Spleen (tissue), 11 donors: Measurements from ENCODE around the gene MRTFB. TPM values are rescaled to one million over a fixed set of nuclear protein-coding genes. Genes with fewer than 3 reads are reported as not detected.

Experiments
- DNase-seq: peaks from one replicate; pipeline ENCODE4 v3.0.0-alpha.2; 2020
- H3K27ac ChIP-seq, 8 donors: fragments of 200-600 bp; sonication (generic) in 7 of 8; 1 replicate in 4 of 8; 2 replicates in 4 of 8; pipeline versions ENCODE4 v1.5.0 to v1.8.0; 2016 to 2021; ENCODE audit warnings: inconsistent platforms in 4 of 8, mild to moderate bottlenecking in 4 of 8, moderate library complexity in 1 of 8
- H3K27me3 ChIP-seq, 7 donors: fragments of 200-600 bp; sonication (generic) in 6 of 7; replicated peaks in 1 of 7; 1 replicate in 4 of 7; 2 replicates in 3 of 7; pipeline versions ENCODE4 v1.5.0 to v1.8.0; 2016 to 2021; ENCODE audit warnings: inconsistent platforms in 3 of 7, mild to moderate bottlenecking in 1 of 7
- H3K36me3 ChIP-seq, 6 donors: fragments of 200-600 bp; sonication (generic) in 5 of 6; 1 replicate in 4 of 6; 2 replicates in 2 of 6; pipeline versions ENCODE4 v1.5.0 to v1.8.0; 2016 to 2021; ENCODE audit warnings: inconsistent platforms in 2 of 6
- H3K4me1 ChIP-seq, 6 donors: fragments of 200-600 bp; sonication (generic) in 5 of 6; 1 replicate in 3 of 6; 2 replicates in 3 of 6; pipeline versions ENCODE4 v1.5.0 to v1.8.0; 2016 to 2021; ENCODE audit warnings: inconsistent platforms in 3 of 6
- H3K4me3 ChIP-seq, 8 donors: fragments of 200-600 bp; sonication (generic) in 7 of 8; 1 replicate in 4 of 8; 2 replicates in 4 of 8; pipeline versions ENCODE4 v1.5.0 to v1.8.0; 2016 to 2021; ENCODE audit warnings: inconsistent platforms in 4 of 8, mild to moderate bottlenecking in 4 of 8, moderate library complexity in 2 of 8
- H3K9me3 ChIP-seq, 8 donors: fragments of 200-600 bp; sonication (generic) in 7 of 8; 1 replicate in 4 of 8; 2 replicates in 4 of 8; pipeline versions ENCODE4 v1.5.0 to v1.8.0; 2016 to 2021; ENCODE audit warnings: inconsistent platforms in 4 of 8
- POLR2A ChIP-seq, 3 donors: fragments of 450-650 bp; IDR thresholded peaks; one replicate each; pipeline ENCODE4 v1.5.1; 2017; ENCODE audit warnings: antibody characterized with exemption in 3 of 3, mild to moderate bottlenecking in 1 of 3
- POLR2AphosphoS5 ChIP-seq, 3 donors: sonication (generic); formaldehyde crosslinking; IDR thresholded peaks; one replicate each; pipeline ENCODE4 v1.5.1; 2017; ENCODE audit warnings: antibody characterized with exemption in 3 of 3
- WGBS, 5 donors: extraction: QIAGEN DNeasy Blood & Tissue Kit in 3 of 5; methylation state at CpG; one replicate each; pipeline versions ENCODE4 v1.1.5 to v1.1.7; 2013 to 2018; 5-methylcytosine and 5-hydroxymethylcytosine counted together
- intact Hi-C: fragments of 100-400 bp; cut with DNase I; formaldehyde crosslinking; loops from one replicate; pipeline ENCODE4 v1.15.0; 2023; ENCODE audit warnings: low total_unique reads
- polyA plus RNA-seq, 3 donors: library from polyadenylated mRNA; stranded (reverse); fragments of 200-250 nt; gene quantifications; one replicate each; pipeline ENCODE4 v1.2.1, GENCODE V29; 2013
- total RNA-seq, 7 donors: library from RNA; depleted of rRNA in 3 of 7; stranded (reverse); fragments of >200 nt in 3 of 7; fragmentation: NEBNext Ultra II Directional in 4 of 7; extraction: Animal tissue kit (Norgen Biotek cat#: 25700) in 4 of 7; gene quantifications; one replicate each; pipeline versions ENCODE4 v1.1.0 to v1.2.1, GENCODE V29; 2016 to 2021
- TF ChIP-seq, protein P1 (sequence below), 11 experiments: fragments of 200-600 bp in 7 of 11; fragments of 450-650 bp in 4 of 11; sonication (generic) in 4 of 11; IDR thresholded peaks in 8 of 11; conservative IDR thresholded peaks in 3 of 11; 1 replicate in 7 of 11; 2 replicates in 4 of 11; pipeline versions ENCODE4 v1.4.0 to v1.8.0; 2016 to 2021; ENCODE audit warnings: antibody characterized with exemption in 11 of 11, inconsistent platforms in 4 of 11, mild to moderate bottlenecking in 1 of 11
- donor health status: healthy with polysubstance abuse.
- donor health status: DM: no; HTN: no; CAD: no; lungs with moderate emphysema.
- donor health status: DM: no; HTN: no; CAD: no.
- donor health status: Bipolar disorder and iron deficiency.
- donor health status: healthy.
- donor health status: DM: no; HTN: no; CAD: no.
- donor health status: DM: yes; HTN: yes; CAD: no.

Gene MRTFB
- total and polyA plus RNA-seq, 10 donors = 2.3 to 39.3 (median 29.9) TPM

DNA sequence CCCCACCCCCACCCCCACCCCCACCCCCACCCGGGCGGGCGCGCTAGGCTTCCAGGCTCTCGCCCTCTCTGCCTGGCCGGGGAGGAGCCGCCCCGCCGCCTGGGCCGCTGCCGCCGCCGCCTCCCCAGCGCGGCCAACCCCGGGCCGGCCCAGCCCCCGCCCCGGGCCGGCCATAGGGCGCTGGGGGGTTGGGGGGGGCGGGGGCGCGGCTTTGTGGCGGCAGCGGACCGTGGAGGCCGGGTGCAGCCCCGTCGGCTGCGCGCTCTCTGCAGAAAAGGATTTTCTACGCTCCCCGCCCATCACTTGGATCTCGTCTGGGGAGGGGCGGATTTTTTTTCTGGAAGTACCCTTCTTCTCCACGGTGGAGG lies 230.9 kb downstream of the MRTFB start:
- peaks cover 0 to 40% (median 18%) of the 10 kb centered on the region in 7 donors for H3K27me3 ChIP-seq
- H3K36me3 ChIP-seq = no peaks in the 10 kb centered on the region
- peaks cover 0 to 31% (median 27%) of the 10 kb centered on the region in 6 donors for H3K4me1 ChIP-seq
- 0 to 1% (median 0%) methylated on average over 8 to 32 of the region's 37 CpGs for WGBS, 5 donors
- peak overlapping the region; percentile 64 to 90 (median 74) for H3K4me3 ChIP-seq
- H3K27ac ChIP-seq = peak overlapping the region in 4 of 8 donors; percentile 7 to 50 (median 26)
- no peak for DNase-seq
- TF ChIP-seq, protein P1, sequence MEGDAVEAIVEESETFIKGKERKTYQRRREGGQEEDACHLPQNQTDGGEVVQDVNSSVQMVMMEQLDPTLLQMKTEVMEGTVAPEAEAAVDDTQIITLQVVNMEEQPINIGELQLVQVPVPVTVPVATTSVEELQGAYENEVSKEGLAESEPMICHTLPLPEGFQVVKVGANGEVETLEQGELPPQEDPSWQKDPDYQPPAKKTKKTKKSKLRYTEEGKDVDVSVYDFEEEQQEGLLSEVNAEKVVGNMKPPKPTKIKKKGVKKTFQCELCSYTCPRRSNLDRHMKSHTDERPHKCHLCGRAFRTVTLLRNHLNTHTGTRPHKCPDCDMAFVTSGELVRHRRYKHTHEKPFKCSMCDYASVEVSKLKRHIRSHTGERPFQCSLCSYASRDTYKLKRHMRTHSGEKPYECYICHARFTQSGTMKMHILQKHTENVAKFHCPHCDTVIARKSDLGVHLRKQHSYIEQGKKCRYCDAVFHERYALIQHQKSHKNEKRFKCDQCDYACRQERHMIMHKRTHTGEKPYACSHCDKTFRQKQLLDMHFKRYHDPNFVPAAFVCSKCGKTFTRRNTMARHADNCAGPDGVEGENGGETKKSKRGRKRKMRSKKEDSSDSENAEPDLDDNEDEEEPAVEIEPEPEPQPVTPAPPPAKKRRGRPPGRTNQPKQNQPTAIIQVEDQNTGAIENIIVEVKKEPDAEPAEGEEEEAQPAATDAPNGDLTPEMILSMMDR (IDR thresholded peaks at IDR 0.05 in 8 of 11, conservative IDR thresholded peaks at IDR 0.05 in 3 of 11) = no peak
- TF ChIP-seq POLR2A (IDR thresholded peaks at IDR 0.05) (no peak), POLR2AphosphoS5 (IDR thresholded peaks at IDR 0.05) (no peak)
- intact Hi-C loops = loop anchor here (5.0 kb wide), 1 partner anchor 230 kb away; no protein-coding TSS in a partner anchor
- H3K9me3 ChIP-seq = no peaks in the 10 kb centered on the region

- DNase-seq = peak; percentile 78
- Histone ChIP-seq H3K27me3 (peaks cover 0 to 40% (median 18%) of the 10 kb centered on the region in 7 donors), H3K27ac (peak overlapping the region in 4 of 8 donors; percentile 7 to 50 (median 26)), H3K36me3 (no peaks in the 10 kb centered on the region), H3K9me3 (no peaks in the 10 kb centered on the region), H3K4me1 (peaks cover 0 to 31% (median 27%) of the 10 kb centered on the region in 6 donors), H3K4me3 (peak overlapping the region; percentile 64 to 90 (median 74))
- intact Hi-C loops = loop anchor here (5.0 kb wide), 1 partner anchor 230 kb away; no protein-coding TSS in a partner anchor
- TF ChIP-seq POLR2AphosphoS5 (IDR thresholded peaks at IDR 0.05) (no peak), POLR2A (IDR thresholded peaks at IDR 0.05) (no peak)
- TF ChIP-seq, protein P1 (IDR thresholded peaks at IDR 0.05 in 8 of 11, conservative IDR thresholded peaks at IDR 0.05 in 3 of 11) = no peak
- WGBS, 5 donors = 0 to 1% (median 1%) methylated on average over 30 to 86 of the region's 86 CpGs
These were observed 231.5 kb downstream of the MRTFB start for GRCh38 chr16:14302399-14303181.

- Histone ChIP-seq H3K27me3 (peaks cover 0 to 40% (median 18%) of the 10 kb centered on the region in 7 donors), H3K27ac (no peak overlapping the region), H3K4me1 (peaks cover 0 to 34% (median 27%) of the 10 kb centered on the region in 6 donors), H3K9me3 (no peaks in the 10 kb centered on the region), H3K36me3 (no peaks in the 10 kb centered on the region), H3K4me3 (peak overlapping the region; percentile 64 to 90 (median 74))
- intact Hi-C loops = loop anchor here (5.0 kb wide), 1 partner anchor 229 kb away; no protein-coding TSS in a partner anchor
- WGBS, 5 donors = 3 to 6% (median 3%) methylated on average over 14 of the region's 14 CpGs
- DNase-seq = no peak
- TF ChIP-seq POLR2AphosphoS5 (IDR thresholded peaks at IDR 0.05) (no peak), POLR2A (IDR thresholded peaks at IDR 0.05) (no peak)
- TF ChIP-seq, protein P1 (IDR thresholded peaks at IDR 0.05 in 8 of 11, conservative IDR thresholded peaks at IDR 0.05 in 3 of 11) = no peak
These were observed 232.1 kb downstream of the MRTFB start for GRCh38 chr16:14303182-14303618.
